GM19193 (cell line): Measurements from ENCODE around the gene DHTKD1.
A peak's percentile ranks its signal among the peaks of the same experiment; 100 is the strongest.

Source experiments
- POLR2A ChIP-seq: IDR thresholded peaks from 4 replicates; pipeline ENCODE4 v1.6.1; 2011; ENCODE audit not compliant: insufficient read depth, insufficient read length; ENCODE audit errors: extremely low read depth

Gene DHTKD1

DNA sequence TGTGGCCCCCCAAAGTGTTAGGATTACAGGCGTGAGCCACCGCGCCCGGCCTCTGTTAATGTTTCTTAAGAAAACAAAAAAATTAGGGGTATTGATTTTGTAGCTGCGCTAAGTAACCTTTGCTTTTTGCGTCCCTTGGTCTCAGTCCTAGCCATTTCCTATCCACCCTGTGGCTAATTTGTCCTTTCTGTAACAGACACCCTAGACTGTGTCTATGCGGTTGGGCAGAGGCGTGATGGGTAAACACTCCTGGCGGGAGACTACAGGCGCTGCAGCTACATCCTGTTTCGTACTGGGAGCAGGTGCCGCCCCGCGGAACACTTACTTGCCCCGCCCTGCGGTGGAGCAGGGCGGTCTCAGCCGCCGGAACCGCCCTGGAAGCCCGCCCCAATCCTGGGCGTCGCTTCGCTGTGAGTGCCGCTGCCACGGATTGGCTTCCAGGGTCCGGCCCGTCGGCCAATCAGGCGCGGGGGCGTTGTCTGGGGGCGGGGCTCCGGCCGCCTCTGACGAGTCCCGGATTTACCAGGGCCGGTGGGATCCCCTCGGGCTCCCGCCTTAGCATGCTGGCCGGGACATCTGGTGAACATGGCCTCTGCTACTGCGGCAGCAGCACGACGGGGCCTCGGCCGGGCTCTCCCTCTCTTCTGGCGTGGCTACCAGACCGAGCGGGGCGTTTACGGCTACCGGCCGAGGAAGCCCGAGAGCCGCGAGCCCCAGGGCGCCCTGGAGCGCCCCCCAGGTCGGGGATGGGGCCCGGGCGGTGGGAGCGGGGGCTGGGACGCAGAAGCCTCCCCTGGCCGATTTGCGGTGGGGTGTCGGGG lies at the start of gene DHTKD1:
DHTKD1 (plus strand) TSS at position 506 of the 821 bp plus-strand sequence; CDS start at position 586, 80 bp downstream.
- TF ChIP-seq POLR2A = peak; percentile 83

- TF ChIP-seq POLR2A = no peak
Measured at GRCh38 chr10:12019283-12019971, 49.3 kb upstream of the DHTKD1 start.

GRCh38 chr10:12020574-12020973 lies 48.2 kb upstream of the DHTKD1 start:
- TF ChIP-seq POLR2A = no peak

DNA sequence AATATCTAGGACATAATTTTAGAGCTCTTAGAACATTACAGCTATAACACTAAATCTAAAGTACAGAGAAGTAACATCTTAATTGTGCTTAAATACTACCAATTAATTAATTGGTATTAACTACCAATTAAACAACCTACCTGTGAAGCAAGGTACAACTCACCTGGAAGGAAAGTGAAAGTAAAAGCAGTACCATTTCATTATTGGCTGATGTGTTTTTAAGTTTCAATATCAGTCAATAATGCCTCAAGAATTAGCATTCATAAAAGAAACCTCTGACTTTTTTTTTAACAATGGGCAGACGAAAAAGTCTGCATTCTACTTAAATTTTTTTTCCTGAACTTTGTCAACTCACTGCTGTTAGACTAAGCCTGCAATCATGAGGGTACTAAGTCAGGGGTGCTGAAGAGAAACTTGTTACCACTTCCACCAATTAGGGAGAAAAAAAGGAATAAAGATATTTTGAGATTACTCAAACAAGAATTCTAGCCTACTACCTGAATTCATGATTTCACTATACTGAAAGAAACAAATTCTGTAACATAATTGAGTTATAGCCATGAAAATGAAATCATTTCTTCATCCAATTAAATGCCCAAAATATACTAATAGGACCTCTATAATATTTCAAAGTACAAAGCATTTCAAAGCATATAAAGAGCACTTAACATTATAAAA lies 46.0 kb upstream of the DHTKD1 start:
- TF ChIP-seq POLR2A = no peak

DNA sequence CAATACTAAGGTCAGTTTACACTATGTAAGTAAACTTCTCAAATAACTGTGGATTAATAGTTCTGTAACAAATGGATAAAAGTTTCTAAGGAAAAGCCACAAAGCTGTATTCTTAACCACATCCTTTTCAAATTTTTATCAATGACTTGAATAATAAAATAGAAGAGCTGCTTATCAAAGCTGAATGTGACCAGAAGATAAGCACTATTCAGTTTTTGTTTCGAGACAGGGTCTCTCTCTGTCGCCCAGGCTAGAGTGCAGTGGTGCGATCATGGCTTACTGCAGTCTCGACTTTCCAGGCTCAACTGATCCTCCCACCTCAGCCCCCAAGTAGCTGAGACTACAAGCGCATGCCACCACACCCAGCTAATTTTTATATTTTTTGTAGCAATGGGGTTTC lies 43.2 kb upstream of the DHTKD1 start:
- TF ChIP-seq POLR2A = no peak

DNA sequence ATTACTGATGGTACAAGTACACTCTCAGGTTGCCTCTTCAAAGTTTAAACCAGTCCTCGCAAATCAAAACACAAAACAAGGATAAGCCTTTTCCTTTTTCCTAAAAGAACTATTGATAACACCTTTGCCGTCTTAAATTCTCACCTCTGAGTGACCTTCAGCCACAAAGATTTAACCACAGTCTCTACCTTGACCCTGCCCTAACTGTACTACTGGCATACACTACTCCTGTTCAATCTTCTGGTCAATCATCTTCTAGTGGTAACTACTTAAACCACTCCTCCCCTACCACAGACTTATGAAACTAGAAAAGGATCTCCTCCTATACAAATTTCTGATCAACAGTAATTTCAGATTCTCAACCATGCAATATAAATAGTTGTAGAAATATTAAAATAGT lies 41.2 kb upstream of the DHTKD1 start:
- no peak for TF ChIP-seq POLR2A

- no peak for TF ChIP-seq POLR2A
Measured at GRCh38 chr10:12031404-12031803, 37.4 kb upstream of the DHTKD1 start.

DNA sequence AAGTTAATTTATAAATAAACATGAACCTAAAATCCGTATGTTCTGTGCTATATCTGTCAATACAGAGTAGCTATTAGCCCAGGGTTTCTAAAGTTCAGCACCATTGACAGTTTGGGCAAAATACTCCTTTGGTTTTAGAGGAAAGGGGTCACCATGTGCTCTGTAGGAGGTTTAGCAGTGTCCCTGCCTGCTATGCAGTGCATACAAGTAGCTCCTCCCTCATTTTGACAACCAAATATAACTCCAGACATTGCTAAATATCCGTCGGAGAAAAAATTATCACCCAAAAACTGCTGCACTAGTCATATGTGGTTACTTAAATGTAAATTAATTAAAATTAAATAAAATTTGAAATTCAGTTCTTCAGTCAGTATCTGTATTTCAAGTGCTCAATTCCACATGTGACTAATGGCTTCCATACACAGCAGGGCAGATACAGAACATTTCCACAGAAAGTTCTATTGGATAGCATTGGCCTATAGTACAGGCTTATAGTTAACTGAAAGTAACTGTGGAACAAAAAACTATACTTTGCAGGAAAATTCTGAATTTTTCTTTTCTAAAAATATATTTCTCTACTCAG lies 32.6 kb upstream of the DHTKD1 start:
- no peak for TF ChIP-seq POLR2A

DNA sequence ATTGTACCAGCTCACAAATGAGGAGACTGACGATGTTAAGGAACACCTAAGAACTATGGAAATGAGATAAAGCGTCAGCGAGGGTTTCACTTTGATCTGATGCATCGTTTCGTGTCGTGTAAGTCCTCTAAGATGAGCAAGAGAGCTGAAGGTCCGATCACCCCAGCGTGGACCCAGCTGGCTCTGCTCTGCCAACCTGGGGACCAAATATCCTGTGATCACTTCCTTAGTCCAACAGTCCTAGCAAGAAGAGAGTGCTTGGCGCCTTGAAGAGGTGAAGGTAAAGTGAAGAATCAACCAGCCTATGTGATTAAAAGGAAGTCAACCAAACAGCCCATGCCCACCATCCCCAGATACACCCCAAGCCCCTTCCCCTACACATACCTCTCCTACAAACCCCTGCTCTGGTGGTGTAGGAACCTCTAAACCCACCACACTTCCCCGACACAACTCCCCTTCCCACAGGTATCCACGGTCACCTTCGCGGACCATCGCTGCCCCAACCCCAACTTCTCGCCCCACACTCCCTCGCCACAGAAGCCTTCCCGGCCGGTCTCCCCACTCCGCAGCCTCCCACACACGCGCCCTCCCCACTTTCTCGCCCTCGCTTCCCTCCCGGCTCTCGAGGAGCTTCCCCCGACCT lies 26.9 kb upstream of the DHTKD1 start:
- TF ChIP-seq POLR2A = peak; percentile 52

- peak; percentile 54 for TF ChIP-seq POLR2A
Measured at GRCh38 chr10:12042409-12042796, 26.4 kb upstream of the DHTKD1 start.

- peak; percentile 13 for TF ChIP-seq POLR2A
Measured at GRCh38 chr10:12042797-12043651, 25.7 kb upstream of the DHTKD1 start, which contains the start of gene UPF2. Gene UPF2, minus strand, starts transcription at chr10:12042809. Its CDS starts 7,386 bp downstream, at chr10:12035423.

GRCh38 chr10:12045596-12045995 lies 23.2 kb upstream of the DHTKD1 start:
- no peak for TF ChIP-seq POLR2A

DNA sequence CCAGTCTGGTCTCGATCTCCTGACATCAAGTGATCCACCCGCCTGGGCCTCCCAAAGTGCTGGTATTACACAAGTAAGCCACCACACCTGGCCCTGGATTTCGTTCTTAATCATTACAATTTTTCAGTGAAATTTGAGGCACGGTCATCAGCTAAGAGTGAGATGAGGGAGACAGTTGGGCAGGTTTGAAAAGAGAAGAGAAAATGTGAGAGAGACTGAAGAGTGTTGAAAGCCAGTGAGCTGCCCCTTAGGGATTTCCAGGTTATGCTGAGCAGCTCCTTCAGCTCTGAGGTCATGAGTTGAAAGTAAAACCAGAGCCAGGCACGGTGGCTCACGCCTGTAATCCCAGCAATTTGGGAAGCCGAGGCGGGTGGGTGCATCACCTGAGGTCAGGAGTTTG lies 20.2 kb upstream of the DHTKD1 start:
- TF ChIP-seq POLR2A = no peak

DNA sequence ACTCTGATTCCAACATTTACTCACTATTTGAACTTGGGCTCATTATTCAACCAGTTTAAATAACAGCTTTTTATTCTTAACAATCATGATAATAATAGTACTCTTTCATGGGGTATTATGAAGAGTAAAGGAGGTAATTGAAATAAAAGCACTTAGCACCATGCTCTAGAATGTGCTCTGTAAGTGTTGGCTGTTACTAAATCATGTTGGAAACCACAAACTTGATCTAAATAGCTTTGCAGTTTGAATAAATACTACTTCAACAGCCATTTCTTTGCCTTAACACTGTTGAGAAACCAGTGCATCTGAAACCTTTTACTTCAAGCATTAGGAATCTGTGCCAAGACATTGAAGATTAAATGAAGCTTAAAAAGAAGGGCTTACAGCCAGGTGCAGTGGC lies 18.2 kb upstream of the DHTKD1 start:
- TF ChIP-seq POLR2A = no peak
